DMS53 (cell line): ENCODE data around the gene ATXN8OS.
"Not testable (repeated sequence)": the region's sequence is repeated elsewhere in the genome, so short reads cannot be mapped to it uniquely, and the experiment has no call there.

Experiments
- DNase-seq: peaks from one replicate; lab custom pipeline; 2025; lab: John Stamatoyannopoulos, UW

ATXN8OS gene

DNA sequence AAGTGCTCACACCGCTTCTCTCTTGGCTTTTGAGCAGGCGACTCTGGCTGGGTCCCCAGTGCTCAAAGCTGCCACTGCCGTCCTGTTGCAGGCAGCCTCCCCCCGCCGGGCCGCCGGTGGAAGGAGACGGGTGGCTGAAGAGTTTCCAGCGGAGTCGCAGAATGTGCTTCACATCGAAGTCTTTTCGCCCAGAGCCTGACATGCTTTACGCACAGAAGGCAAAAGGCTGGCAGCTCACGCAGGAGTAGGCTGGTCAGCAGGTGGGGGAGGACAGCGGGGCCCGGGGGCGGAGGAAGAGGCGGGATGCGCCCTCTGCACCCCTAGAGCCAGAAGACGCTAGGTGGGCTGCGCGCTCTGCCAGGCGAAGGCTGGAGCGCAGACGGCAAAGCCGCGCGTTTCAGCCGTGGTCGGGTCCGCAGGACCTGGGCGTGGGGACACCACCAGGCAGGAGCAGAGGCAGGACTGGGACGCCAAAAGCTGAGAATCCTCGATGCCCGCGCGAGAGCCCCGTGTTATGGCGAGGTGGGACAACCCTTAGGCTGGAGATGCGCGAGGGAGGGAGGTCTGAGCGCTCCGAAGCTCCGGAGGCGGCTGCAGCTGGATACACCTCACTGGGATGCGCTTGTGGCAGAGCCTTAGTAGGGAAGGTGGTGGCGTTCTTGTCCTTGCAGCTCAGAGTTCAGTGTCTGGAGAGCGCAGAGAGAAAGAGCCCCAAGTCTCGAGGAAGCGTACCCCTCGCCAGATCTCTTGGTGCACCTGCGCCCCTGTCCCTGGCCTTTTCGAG, at the start of gene ATXN8OS:
Gene ATXN8OS, plus strand, starts transcription at position 329 of the 784 bp plus-strand sequence.
- peak; percentile 36 for DNase-seq

DNA sequence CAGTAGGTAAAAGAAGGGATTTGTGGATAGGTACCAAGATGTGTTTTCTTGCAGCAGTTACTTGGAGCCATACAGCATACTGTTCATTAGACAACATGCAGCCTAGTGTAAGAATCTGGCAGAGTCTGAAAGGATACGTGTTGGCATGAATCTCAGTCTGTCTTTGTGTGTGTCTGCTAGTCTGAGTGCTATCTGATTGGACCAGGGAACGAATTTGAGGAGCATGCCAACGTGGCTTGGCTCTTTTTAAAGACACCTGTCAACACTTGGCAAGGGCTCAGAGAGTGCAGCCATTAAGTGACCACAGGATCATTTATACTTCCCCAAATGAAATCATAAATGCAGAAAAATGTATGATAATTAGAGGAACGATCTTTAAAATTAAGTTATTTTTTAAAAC, 27.6 kb upstream of the ATXN8OS start:
- no peak for DNase-seq

DNA sequence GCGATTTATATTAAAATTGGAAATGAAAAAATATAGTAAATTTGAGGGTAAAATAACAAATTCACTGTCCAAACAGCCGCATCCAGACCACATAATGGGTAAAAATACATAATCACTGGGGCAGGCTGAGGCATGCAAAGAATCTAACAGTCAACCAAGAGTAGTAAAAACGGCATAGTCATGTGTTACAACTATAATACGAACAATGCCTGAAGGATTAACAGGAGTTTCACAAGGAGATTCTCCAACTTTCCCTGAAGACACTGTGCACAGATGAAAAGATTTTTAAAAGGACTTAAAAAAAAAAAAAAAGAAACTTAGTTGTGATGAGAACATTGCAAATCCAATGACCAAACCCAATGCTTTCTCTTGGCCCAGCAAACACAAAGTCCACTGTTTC, 20.4 kb upstream of the ATXN8OS start:
- no peak for DNase-seq

DNA sequence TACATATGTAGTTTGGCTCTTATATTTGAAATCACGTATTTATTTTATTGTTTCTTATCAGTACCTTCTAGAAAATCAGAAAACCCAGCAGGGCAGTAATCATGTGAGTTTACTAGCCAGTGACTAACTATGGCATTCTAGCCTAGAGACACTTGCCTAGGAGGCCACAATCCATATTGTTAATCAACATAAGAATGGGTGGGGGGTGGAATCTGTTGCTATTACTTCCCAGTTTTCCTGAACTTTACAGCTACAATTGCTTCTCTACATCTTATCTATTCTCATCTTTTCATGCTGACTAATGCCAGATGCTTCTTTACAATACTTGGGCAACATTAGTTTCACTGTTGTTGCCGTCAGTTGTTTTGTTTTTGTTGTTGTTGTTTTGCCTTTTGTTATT, 18.7 kb upstream of the ATXN8OS start:
- DNase-seq: no peak

DNA sequence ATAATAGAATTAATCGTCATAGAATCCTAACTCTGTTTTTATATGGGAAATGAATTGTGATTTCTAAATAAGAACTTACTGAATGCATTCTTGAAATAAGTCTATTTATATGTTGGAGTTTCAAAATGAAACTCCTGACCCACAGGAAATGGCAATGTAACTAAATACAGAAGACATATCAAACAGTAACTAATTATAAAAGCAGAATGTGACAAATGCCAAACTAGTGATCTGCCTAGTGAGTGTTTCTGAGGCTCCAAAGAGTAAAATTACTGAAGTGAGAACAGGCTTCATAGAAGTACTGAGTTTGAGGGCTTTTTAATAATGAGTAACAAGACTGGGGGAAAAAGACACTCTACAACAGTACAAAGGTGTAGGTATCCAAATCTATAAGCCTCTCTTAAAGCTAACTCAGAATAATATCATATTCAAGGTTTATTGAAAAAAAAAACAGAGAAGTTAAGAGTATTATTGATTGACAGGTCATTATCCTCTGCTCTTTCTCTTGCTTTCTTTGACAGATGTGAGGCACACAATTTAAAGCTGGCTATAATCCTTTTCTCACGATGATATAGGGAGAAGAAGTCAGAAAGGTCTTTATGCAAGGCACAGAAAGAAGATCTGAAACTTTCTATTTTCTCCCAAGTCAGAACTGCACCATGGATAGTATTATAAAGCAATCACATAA, 17.4 kb upstream of the ATXN8OS start:
- DNase-seq: no peak

DNA sequence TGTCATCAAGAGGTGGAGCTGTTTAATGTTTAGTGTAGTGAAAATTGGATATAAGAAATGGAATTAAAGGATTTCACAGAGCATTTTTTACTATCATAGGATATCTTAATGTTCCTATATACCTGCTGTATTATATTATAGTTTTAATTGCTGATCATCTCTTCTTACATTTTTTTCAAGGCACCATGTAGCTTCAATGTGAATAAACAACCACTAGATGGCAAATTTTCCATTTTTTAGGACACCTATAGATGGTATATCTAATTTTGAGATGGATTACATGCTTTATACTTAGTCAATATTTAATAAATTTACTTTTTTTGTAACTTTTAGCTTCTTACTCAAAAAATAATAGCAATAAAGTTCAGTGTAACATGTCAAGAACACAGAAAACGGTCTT, 9.0 kb upstream of the ATXN8OS start:
- peak; percentile 44 for DNase-seq

DNA sequence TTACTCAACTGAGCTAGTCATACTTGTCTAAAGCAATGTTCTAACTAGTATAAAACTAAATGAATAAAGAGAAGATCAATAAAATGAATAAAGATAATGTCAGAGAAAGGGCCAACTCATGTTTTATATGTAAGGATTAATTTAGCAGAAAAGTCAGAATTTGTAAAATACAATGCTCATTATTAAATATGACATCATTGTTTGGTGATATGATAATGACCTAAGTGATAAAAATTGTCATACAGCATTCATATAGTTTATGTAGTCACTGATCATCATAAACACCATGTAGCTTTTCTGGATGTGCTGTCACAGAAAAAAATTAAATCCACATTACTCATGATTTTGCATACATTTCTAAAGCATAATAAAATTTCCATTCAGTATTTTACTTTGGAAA, 3.1 kb upstream of the ATXN8OS start:
- no peak for DNase-seq

DNA sequence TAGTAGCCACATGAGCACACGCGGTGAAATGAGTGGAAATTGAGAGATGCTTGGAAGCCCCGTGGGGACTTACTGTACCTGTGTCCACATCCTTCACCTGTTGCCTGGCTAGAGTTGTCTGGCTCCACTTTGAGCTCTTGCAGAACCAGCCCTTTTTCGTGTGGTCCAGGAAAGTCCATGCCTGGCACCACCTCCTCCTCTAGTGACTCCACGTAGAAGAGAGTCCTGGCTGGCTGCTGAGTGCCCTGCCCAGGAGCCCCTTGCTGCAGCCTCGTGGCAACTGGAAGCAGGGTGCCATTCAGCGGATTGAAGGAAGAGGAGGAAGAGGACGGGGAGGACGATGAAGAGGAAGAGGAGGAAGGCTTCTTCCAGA, 515 bp upstream of the ATXN8OS start:
- peak; percentile 9 for DNase-seq

DNA sequence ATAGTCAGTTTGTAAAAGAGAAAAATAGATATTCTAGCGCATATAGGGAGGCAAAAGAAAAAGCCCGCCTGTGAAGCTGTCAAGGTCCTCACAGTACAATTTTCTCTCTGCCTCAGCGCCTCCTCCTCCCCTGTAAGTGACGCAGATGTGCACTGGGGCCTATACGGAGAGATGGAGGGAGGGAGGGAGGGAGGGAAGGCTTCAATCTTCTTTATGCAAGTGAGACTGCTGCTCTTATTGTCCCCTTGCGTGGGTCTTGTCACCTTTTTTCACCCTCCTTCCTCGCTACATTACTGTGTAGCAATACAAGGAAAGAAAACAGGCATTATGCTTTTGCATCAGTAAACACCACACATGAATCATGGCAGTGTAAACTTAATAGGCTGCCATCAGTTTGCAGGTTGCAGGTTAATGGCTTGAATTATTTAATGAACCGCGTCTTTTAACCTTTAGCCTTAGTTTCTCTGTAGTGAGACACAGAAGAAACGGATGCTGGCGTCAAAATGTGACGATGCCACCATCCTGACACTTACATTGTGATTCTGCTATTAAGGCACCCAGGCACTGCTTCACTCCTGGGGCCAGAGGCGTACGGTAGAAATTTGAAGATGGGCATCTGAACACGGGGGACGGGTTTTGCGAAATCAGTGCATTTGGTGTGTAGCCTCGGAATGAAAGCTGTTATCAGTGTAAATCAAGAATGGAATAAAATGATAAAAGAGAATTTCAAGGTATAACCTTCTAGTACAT, 905 bp downstream of the ATXN8OS start, which contains the start of gene KLHL1:
Gene KLHL1, minus strand, starts transcription at position 97 of the 750 bp plus-strand sequence. CDS start 753 bp downstream, outside the sequence.
- DNase-seq: no peak

DNA sequence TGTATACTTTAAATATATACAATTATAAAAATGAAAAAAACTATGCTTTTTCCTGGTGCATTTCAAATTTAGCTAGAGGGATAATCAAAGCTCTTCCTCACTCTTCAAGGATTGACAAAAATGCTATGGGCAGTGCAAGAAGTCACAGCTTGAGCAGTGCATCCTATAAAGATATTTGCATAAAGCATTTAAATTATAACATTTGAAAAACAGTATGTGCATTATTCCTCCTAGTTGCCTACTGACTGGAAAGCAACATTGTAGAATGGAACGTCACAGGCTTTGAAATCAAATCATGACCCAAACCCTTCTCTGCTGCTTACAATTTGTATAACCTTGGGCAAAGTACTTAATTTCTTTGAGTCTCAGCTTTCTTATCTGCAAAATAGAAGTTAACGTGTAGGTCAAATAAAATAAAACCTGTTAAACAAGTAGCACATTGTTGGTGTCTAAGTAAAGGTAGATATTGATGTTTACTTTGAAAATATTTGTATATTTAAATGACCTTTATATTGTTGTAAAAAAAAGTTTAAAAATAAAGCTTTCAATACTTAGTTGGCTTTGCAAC, 9.8 kb downstream of the ATXN8OS start:
- no peak for DNase-seq

DNA sequence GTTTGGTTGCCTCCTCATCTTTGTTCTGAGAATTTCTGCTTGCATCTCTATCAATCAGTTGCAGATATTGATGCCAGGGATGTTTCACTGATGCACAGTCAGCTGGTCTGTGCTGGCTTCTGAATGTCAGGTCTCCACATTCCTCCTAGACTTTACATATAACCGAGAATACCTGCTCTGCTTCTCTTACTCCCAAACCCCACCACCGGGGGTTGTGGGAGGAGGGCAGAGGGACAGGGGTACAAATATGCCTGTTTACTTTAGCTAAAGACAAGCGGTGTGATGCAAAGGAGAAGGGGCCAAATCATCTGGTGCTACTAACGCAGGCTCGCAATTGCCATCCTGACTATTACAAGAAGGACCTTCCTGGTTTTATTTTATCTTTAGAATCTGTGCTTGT, 18.1 kb downstream of the ATXN8OS start:
- DNase-seq: no peak

DNA sequence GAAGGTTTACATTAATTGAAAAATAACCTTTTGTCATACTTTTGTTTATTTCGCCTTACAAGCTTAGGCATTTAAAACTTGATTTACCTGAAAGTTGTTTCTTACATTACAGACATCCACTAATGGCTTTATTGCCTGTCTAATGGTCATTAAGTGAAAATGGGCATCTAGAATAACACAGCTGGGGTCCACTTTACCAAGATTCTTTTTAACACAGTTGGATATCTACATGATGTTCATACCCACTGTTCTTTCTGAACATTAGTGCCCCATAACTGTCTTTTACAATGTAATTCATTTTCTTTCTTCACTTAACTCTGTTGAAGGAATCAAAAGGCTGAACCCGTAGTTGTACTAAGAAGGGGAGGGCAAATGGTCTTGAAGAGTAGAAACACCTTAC, 20.5 kb downstream of the ATXN8OS start:
- DNase-seq: no peak

DNA sequence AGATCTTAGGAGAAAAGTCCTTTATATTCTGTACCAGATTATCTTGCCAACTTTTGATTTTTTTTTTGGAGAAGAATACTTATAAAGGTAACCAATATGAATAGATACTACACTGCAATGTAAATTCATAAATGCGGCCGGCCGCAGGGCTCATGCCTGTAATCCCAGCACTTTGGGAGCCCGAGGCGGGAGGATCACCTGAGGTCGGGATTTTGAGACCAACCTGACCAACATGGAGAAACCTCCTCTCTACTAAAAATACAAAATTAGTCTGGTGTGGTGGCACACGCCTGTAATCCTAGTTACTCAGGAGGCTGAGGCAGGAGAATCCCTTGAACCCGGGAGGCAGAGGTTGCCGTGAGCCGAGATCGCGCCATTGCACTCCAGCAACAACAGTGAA, 35.0 kb downstream of the ATXN8OS start:
- DNase-seq: not testable (repeated sequence)

DNA sequence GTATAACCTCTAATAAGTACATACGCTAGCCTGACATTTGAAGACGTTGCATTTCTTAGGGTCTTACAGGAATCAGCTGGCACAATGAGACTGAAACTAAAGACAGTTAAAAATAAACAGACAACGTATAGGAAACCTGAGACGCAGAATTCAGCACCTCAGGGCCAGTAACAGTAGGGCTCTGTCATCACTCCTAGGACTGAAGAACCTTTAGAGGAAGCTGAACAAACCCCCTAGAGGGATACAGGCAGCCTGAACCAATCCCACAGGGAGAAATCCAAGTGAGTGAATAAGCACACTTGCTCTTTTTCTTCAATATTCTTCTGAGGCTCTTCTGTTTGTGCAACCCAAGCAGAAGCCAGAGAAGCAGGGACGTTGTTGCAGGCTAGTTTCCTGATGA, 54.5 kb downstream of the ATXN8OS start:
- DNase-seq: no peak

DNA sequence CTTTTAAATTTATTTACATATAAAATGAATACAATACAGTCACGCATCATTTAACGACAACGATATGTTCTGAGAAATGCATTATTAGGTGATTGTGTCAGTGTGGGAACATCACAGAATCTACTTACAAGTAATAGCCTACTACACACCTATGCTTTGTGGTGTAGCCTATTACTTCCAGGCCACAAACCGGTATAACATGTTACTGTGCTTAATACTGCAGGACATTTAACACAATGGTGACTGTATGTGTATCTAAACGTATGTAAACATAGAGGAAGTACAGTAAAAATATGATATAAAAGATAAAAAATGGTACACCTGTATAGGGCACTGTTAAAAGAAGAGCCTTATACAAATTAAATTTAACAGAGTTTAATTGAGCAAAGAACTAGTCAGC, 63.1 kb downstream of the ATXN8OS start:
- DNase-seq: peak; percentile 58

DNA sequence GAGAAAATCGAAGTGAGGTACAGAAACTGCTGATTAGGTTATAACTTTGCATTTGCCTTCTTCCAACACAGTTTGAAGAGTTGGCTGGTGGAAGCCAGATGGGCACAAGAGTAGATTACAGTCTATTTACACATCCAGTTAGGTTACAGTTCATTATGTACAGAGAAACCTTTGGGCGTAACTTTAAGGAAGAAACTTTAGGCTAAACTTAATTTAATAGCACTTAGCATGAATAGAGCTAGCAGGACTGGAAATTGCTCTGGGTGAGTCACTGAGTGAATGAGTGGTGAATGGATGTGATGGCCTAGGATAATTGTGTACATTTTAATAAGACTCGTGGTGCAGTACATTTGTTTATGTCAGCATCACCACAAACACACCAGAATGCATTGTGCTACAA, 63.5 kb downstream of the ATXN8OS start:
- DNase-seq: peak; percentile 23

DNA sequence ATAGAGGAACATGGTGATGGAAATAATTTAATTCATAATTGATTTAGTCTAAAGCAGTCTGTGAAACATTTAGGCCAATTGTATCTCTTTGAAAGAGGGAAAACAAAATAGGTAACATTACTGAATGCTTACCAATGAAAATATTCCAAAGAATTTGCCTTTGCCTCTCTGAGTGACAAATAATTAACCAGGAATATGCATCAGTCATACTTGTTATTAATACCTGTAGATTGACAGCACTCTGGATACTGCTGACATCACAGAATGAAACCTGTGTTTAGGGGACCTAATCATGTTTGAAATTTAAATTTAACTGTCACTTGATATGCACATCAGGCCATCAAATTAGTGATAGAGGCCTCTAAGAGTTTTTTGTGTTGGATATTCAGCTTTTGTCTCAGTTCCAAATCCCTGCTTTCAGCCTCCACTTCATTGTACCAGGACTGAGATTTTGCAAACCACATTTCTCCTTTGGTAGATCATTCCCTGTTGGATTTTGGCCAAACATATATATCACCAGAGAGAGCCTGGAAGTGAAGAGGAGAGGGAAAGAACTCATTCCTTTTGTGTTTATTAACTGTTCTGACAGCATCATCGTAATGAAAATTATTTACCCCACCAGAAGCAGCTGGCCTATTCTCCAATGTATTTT, 65.4 kb downstream of the ATXN8OS start:
- DNase-seq: no peak

DNA sequence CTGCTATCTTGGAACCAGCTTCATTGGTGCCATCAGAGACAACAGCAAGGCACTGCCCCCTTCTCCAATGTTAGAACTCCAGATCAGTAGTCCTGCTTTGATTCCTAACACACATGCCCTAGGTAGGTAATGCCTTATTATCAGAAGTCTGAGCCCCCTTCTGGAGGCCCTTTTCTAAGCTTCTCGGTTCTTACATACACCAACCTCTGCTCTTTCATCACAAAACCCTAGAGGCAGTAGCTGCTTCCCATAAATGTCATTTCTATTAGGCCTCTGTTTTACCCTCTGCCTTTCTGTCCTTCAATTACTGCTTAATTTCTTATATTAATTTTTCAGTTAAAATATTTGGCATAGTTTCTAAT, 66.0 kb downstream of the ATXN8OS start:
- DNase-seq: no peak

DNA sequence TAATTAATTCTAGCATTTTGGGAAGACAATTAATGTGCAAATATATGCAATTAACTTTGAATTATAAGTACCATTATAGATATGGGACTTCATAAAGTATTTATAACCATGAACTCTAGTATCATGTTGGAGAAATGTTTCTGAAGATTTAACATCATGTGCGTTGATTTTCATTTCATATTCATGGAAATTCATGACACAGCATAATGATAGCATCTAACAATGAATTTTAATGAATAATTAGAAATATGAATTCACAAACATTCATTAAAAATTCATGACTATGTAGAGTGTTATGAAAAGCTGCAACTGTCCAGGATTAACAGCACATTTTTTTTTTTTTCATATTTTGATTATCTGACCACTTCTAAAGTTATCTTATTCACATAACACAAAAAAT, 70.7 kb downstream of the ATXN8OS start:
- no peak for DNase-seq
